ENCODE measurements around the gene IGSF9B.

DNA sequence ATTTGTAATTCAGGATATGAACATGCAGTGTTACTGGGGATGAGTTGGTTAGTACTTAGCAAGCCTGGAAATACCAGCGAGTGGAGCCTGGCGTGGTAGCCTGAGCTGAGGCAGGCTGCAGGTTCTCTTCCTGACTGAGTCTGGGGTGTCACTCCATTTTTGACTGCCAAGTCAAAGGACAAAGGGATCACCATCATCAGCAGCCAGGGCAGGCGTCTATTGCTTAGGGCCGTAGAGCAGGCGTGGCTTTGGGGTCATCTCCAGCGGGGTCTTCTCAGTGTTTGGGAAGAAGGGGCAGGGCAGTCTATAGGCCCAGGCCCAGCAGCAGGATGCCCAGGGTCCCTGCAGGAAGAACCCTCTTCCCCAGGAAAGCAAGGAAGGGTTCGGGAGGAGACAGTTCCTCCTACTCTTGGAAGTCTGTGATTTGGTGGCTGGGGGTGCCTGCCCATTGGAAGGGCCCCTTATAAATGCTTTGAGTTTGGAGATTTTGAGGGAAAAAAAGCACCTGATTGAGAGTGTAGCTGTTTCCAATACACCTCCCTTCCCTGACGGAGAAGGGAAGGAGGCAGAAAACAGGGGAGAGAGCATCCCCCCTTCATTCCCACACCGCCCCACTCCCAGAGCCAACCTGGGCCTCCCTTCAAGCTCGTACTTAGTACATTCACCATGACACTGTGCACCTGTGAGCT lies 60.0 kb downstream of the IGSF9B start:
- TF ChIP-seq, protein P1, sequence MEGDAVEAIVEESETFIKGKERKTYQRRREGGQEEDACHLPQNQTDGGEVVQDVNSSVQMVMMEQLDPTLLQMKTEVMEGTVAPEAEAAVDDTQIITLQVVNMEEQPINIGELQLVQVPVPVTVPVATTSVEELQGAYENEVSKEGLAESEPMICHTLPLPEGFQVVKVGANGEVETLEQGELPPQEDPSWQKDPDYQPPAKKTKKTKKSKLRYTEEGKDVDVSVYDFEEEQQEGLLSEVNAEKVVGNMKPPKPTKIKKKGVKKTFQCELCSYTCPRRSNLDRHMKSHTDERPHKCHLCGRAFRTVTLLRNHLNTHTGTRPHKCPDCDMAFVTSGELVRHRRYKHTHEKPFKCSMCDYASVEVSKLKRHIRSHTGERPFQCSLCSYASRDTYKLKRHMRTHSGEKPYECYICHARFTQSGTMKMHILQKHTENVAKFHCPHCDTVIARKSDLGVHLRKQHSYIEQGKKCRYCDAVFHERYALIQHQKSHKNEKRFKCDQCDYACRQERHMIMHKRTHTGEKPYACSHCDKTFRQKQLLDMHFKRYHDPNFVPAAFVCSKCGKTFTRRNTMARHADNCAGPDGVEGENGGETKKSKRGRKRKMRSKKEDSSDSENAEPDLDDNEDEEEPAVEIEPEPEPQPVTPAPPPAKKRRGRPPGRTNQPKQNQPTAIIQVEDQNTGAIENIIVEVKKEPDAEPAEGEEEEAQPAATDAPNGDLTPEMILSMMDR (IDR thresholded peaks at IDR 0.05; ENCODE audit: insufficient read depth, low read depth, low read length) = no peak
- no peak for TF ChIP-seq EZH2 (IDR thresholded peaks at IDR 0.05; ENCODE audit: insufficient read depth, low read length)
